HepG2 (cell line): Measurements from ENCODE around the gene GJB1. TPM values are rescaled to one million over a fixed set of nuclear protein-coding genes. Genes with fewer than 3 reads are reported as not detected.

ENCODE experiments used
- ASH2L ChIP-seq: fragments of 300-600, 200-600 bp; sonication (generic); IDR thresholded peaks from 2 replicates; pipeline ENCODE4 v1.7.0; 2017; ENCODE audit warnings: low read depth, mild to moderate bottlenecking, moderate library complexity, mixed read lengths, low read length; ENCODE audit not compliant: insufficient read length
- ATRX ChIP-seq: sonication (generic); formaldehyde crosslinking; IDR thresholded peaks from 2 replicates; pipeline ENCODE4 v1.4.0; 2020; ENCODE audit warnings: missing genetic modification reagents, borderline replicate concordance
- CENPX ChIP-seq: sonication (generic); formaldehyde crosslinking; IDR thresholded peaks from 2 replicates; pipeline ENCODE4 v1.9.0; 2021; ENCODE audit warnings: mild to moderate bottlenecking, missing genetic modification reagents, moderate library complexity
- DRAP1 ChIP-seq: IDR thresholded peaks from 2 replicates; pipeline ENCODE4 v1.6.1; 2016; ENCODE audit warnings: missing genetic modification reagents, missing compliant biosample characterization
- ERF ChIP-seq: IDR thresholded peaks from 2 replicates; pipeline ENCODE4 v1.6.1; 2018; ENCODE audit warnings: missing biosample characterization, missing genetic modification reagents
- FOXO4 ChIP-seq: sonication (generic); formaldehyde crosslinking; conservative IDR thresholded peaks from 2 replicates; pipeline ENCODE4 v1.8.1; 2023; ENCODE audit warnings: missing genetic modification reagents
- HNF4G ChIP-seq, 2 experiments: sonication (generic) in 1 of 2; formaldehyde crosslinking in 1 of 2; IDR thresholded peaks; 2 replicates each; pipeline versions ENCODE4 v1.4.0 to v1.6.1; 2011 to 2020; ENCODE audit warnings: borderline replicate concordance in 2 of 2, low read depth in 2 of 2, mild to moderate bottlenecking in 2 of 2, low read length in 1 of 2, missing genetic modification reagents in 1 of 2, moderate library complexity in 1 of 2
- ISX ChIP-seq: sonication (generic); formaldehyde crosslinking; conservative IDR thresholded peaks from 2 replicates; pipeline ENCODE4 v1.5.0; 2020; ENCODE audit warnings: missing genetic modification reagents
- KLF11 ChIP-seq: IDR thresholded peaks from 2 replicates; pipeline ENCODE4 v1.6.1; 2016; ENCODE audit warnings: missing compliant biosample characterization
- KLF15 ChIP-seq: sonication (generic); formaldehyde crosslinking; IDR thresholded peaks from 2 replicates; pipeline ENCODE4 v1.8.1; 2023; ENCODE audit warnings: borderline replicate concordance, mild to moderate bottlenecking, inconsistent platforms, missing genetic modification reagents, mixed read lengths
- KMT2B ChIP-seq: IDR thresholded peaks from 2 replicates; pipeline ENCODE4 v1.6.1; 2016; ENCODE audit warnings: missing genetic modification reagents, missing compliant biosample characterization
- REPIN1 ChIP-seq: sonication (generic); formaldehyde crosslinking; IDR thresholded peaks from 2 replicates; pipeline ENCODE4 v1.8.0; 2022; ENCODE audit warnings: missing genetic modification reagents, low read depth, mild to moderate bottlenecking, borderline replicate concordance
- SIN3A ChIP-seq: IDR thresholded peaks from 2 replicates; pipeline ENCODE4 v1.6.1; 2011; ENCODE audit warnings: low read depth, mild to moderate bottlenecking, control low read depth, low read length, borderline replicate concordance
- SRSF1 ChIP-seq: fragments of 200-400 bp; formaldehyde crosslinking; optimal IDR thresholded peaks from 2 replicates; pipeline ENCODE3; 2017; ENCODE audit warnings: mild to moderate bottlenecking, low read depth, low read length, moderate library complexity
- ZFX ChIP-seq: sonication (generic); formaldehyde crosslinking; IDR thresholded peaks from 2 replicates; pipeline ENCODE4 v1.4.0; 2020; ENCODE audit warnings: mild to moderate bottlenecking, low read depth, missing genetic modification reagents, moderate library complexity
- ZMAT5 ChIP-seq: sonication (generic); formaldehyde crosslinking; IDR thresholded peaks from 2 replicates; pipeline ENCODE4 v1.5.0; 2020; ENCODE audit warnings: mild to moderate bottlenecking, low read depth, missing genetic modification reagents, borderline replicate concordance
- ZNF570 ChIP-seq: sonication (generic); formaldehyde crosslinking; IDR thresholded peaks from 2 replicates; pipeline ENCODE4 v1.4.0; 2020; ENCODE audit warnings: mild to moderate bottlenecking, missing genetic modification reagents, borderline replicate concordance
- ZNF777 ChIP-seq: sonication (generic); formaldehyde crosslinking; IDR thresholded peaks from 2 replicates; pipeline ENCODE4 v1.4.0; 2020; ENCODE audit warnings: missing genetic modification reagents
- polyA plus RNA-seq, 8 experiments: library from polyadenylated mRNA; depleted of rRNA in 3 of 8; stranded (reverse) in 7 of 8; unstranded in 1 of 8; fragments of >200 nt; fragmentation: Illumina TruSeq in 4 of 8; extraction: Trizol in 4 of 8; gene quantifications; 2 replicates each; pipeline versions ENCODE4 v1.2.1 to v1.2.3, GENCODE V29; 2011 to 2016; ENCODE audit warnings: low read depth in 4 of 8, missing spikeins in 1 of 8, mixed read lengths in 1 of 8; ENCODE audit not compliant: insufficient read depth in 1 of 8
- total RNA-seq, 5 experiments: library from RNA; depleted of rRNA; stranded (reverse); fragments of >200 nt; fragmentation: Illumina TruSeq; extraction: Trizol; gene quantifications; 2 replicates each; pipeline ENCODE4 v1.2.3, GENCODE V29; 2016; ENCODE audit warnings: low read depth in 1 of 5
- TF ChIP-seq, protein P1 (sequence below): sonication (generic); formaldehyde crosslinking; IDR thresholded peaks from 2 replicates; pipeline ENCODE4 v1.5.0; 2020; ENCODE audit warnings: mild to moderate bottlenecking, missing genetic modification reagents, borderline replicate concordance
- TF ChIP-seq, protein P2 (sequence below): sonication (generic); formaldehyde crosslinking; IDR thresholded peaks from 2 replicates; pipeline ENCODE4 v1.9.0; 2022; ENCODE audit warnings: missing genetic modification reagents, mild to moderate bottlenecking, borderline replicate concordance

The GJB1 gene
- total and polyA plus RNA-seq, 2 of the 13 experiments (the other 11 are each of a cell fraction or from before 2014, with no cell fraction given) = 111 to 161 TPM

DNA sequence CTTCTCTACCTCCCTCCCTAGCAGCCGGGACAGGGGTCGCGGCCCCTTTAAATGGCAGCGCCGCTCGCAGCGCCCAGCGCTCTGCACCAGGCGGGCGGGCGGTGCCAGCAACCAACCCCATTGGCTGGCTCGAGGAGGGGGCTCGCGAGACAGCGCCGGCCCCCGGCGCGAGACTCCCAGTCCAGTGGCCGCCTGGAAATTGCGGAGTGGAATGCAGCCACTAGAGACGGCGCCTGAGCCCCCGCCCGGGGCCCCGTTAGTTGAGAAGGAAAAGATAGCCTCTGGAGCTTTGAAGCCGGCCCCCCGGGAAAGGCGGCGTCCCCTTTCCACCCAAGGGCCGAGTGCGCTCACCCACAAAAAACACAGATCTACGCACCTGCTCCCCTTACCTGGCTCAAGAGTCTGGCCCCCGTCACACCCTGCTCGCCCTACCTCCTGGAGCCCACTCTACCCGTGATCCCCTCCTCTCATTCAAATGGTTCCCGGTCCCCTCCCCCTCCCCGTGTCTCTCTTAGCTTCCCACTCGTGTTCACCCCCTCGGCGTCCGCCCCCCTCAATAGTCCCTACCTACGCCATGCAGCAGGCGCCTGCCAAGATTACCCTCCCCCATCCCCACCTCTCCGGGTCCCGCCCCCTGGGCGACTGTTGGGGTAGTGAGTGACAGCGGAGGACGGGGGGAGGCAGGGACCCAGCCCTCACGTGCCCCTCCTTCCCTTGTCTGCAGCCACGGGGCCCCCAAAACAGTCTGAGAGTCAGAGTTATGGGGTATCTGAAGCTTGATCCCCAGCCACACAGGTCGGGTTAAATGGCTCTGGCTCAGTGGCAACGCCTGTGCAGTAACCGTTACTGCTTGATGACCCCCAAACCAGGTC lies 31.3 kb downstream of the GJB1 start, which contains the start of gene ZMYM3 (continued):
- TF ChIP-seq FOXO4 (no peak), CENPX (CRISPR knock-in tag) (no peak), ZMAT5 (CRISPR knock-in tag) (no peak), SIN3A (peak; percentile 10; the same call in 1 of the 2 replicates), ZFX (peak; percentile 29; the same call in 1 of the 2 replicates), ZNF570 (CRISPR knock-in tag) (no peak), ZNF777 (no peak), KLF11 (CRISPR knock-in tag) (no peak), KLF15 (CRISPR knock-in tag) (no peak), KMT2B (CRISPR knock-in tag) (no peak), ERF (CRISPR knock-in tag) (no peak), DRAP1 (CRISPR knock-in tag) (peak; percentile 61; the same call in 1 of the 2 replicates), ISX (CRISPR knock-in tag) (no peak), ATRX (CRISPR knock-in tag) (no peak), REPIN1 (CRISPR knock-in tag) (no peak), ASH2L (no peak), HNF4G (IDR thresholded peaks at IDR 0.05; ENCODE audit: borderline replicate concordance, low read depth, low read length) (no peak; the same call in 1 of the 2 replicates), HNF4G (CRISPR knock-in tag; IDR thresholded peaks at IDR 0.05; ENCODE audit: borderline replicate concordance, low read depth) (no peak), SRSF1 (peak; percentile 47)
- TF ChIP-seq, protein P1, sequence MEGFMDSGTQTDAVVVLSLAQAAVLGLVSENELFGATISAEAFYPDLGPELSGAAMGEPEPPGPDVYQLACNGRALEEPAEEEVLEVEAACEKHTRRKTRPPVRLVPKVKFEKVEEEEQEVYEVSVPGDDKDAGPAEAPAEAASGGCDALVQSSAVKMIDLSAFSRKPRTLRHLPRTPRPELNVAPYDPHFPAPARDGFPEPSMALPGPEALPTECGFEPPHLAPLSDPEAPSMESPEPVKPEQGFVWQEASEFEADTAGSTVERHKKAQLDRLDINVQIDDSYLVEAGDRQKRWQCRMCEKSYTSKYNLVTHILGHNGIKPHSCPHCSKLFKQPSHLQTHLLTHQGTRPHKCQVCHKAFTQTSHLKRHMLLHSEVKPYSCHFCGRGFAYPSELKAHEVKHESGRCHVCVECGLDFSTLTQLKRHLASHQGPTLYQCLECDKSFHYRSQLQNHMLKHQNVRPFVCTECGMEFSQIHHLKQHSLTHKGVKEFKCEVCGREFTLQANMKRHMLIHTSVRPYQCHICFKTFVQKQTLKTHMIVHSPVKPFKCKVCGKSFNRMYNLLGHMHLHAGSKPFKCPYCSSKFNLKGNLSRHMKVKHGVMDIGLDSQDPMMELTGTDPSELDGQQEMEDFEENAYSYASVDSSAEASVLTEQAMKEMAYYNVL (CRISPR knock-in tag) = no peak
- TF ChIP-seq, protein P2, sequence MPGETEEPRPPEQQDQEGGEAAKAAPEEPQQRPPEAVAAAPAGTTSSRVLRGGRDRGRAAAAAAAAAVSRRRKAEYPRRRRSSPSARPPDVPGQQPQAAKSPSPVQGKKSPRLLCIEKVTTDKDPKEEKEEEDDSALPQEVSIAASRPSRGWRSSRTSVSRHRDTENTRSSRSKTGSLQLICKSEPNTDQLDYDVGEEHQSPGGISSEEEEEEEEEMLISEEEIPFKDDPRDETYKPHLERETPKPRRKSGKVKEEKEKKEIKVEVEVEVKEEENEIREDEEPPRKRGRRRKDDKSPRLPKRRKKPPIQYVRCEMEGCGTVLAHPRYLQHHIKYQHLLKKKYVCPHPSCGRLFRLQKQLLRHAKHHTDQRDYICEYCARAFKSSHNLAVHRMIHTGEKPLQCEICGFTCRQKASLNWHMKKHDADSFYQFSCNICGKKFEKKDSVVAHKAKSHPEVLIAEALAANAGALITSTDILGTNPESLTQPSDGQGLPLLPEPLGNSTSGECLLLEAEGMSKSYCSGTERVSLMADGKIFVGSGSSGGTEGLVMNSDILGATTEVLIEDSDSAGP (CRISPR knock-in tag) = peak; percentile 100
- TF ChIP-seq, all 625 proteins: peak for 54
